ENCODE results near the gene PRPH2.

Gene PRPH2

GRCh38 chr6:42653851-42654250 is 68.5 kb downstream of the PRPH2 start:
- Histone ChIP-seq H3K4me1 (ENCODE audit: control insufficient read depth in 5 of 5, insufficient read depth in 5 of 5, low read length in 5 of 5) (no peaks in the 10 kb centered on the region), H3K9ac (ENCODE audit: low read length in 5 of 5) (no peak overlapping the region), H3K36me3 (ENCODE audit: control insufficient read depth in 5 of 5, insufficient read depth in 5 of 5, low read length in 5 of 5) (peaks cover 56 to 73% (median 64%) of the 10 kb centered on the region in 5 donors), H3K27ac (ENCODE audit: low read depth, low read length) (no peak overlapping the region), H3K27me3 (ENCODE audit: control insufficient read depth in 5 of 5, insufficient read depth in 4 of 5, low read length in 5 of 5) (no peaks in the 10 kb centered on the region), H3K9me3 (ENCODE audit: control insufficient read depth in 5 of 5, low read length in 5 of 5) (no peaks in the 10 kb centered on the region), H3K4me3 (ENCODE audit: low read depth in 1 of 5, low read length in 5 of 5) (no peak overlapping the region)

GRCh38 chr6:42652024-42652746 is 70.2 kb downstream of the PRPH2 start:
- Histone ChIP-seq H3K27ac (ENCODE audit: low read depth, low read length) (no peak overlapping the region), H3K27me3 (ENCODE audit: control insufficient read depth in 5 of 5, insufficient read depth in 4 of 5, low read length in 5 of 5) (no peaks in the 10 kb centered on the region), H3K9ac (ENCODE audit: low read length in 5 of 5) (peak overlapping the region in 1 of 5 donors; percentile 17), H3K36me3 (ENCODE audit: control insufficient read depth in 5 of 5, insufficient read depth in 5 of 5, low read length in 5 of 5) (peaks cover 49 to 71% (median 56%) of the 10 kb centered on the region in 5 donors), H3K9me3 (ENCODE audit: control insufficient read depth in 5 of 5, low read length in 5 of 5) (no peaks in the 10 kb centered on the region), H3K4me1 (ENCODE audit: control insufficient read depth in 5 of 5, insufficient read depth in 5 of 5, low read length in 5 of 5) (no peaks in the 10 kb centered on the region), H3K4me3 (ENCODE audit: low read depth in 1 of 5, low read length in 5 of 5) (no peak overlapping the region)
